Iris pigment epithelial cell (primary cell): ENCODE data around the gene LY6G6F.

Experiments used
- DNase-seq: peaks from one replicate; pipeline ENCODE4 v3.0.0-alpha.2; 2011; ENCODE audit warnings: low read depth

LY6G6F gene

DNA sequence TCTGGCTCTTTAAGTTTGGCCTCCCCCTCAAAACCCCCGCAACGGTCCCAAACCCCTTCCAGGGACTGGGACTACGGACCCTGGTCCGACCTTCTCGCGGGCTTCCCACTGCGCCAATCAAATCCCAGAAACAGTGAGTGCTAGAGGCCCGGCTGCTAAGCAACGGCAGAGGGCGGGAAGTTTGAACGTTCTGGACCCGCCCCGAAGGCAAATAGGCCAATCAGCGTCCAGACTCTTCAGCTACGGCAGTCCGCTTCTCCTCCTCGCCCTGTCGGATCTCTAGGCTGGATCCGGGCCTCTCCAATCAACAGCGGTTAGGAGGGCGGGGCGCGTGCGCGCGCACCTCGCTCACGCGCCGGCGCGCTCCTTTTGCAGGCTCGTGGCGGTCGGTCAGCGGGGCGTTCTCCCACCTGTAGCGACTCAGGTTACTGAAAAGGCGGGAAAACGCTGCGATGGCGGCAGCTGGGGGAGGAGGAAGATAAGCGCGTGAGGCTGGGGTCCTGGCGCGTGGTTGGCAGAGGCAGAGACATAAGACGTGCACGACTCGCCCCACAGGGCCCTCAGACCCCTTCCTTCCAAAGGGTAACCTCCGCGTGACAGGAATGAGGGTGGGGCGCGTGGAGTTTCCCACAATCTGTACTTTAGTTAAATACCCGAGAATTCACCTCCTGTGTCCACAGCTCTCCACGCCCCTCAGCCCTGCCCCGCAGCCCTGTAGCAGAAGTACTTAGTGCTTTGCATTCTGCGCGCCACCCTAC, 33.2 kb downstream of the LY6G6F start, which contains the start of gene MSH5:
TSS of gene MSH5 (plus strand) at position 367 of the 758 bp plus-strand sequence. CDS start 462 bp downstream, outside the sequence.
- peak; percentile 99 for DNase-seq

DNA sequence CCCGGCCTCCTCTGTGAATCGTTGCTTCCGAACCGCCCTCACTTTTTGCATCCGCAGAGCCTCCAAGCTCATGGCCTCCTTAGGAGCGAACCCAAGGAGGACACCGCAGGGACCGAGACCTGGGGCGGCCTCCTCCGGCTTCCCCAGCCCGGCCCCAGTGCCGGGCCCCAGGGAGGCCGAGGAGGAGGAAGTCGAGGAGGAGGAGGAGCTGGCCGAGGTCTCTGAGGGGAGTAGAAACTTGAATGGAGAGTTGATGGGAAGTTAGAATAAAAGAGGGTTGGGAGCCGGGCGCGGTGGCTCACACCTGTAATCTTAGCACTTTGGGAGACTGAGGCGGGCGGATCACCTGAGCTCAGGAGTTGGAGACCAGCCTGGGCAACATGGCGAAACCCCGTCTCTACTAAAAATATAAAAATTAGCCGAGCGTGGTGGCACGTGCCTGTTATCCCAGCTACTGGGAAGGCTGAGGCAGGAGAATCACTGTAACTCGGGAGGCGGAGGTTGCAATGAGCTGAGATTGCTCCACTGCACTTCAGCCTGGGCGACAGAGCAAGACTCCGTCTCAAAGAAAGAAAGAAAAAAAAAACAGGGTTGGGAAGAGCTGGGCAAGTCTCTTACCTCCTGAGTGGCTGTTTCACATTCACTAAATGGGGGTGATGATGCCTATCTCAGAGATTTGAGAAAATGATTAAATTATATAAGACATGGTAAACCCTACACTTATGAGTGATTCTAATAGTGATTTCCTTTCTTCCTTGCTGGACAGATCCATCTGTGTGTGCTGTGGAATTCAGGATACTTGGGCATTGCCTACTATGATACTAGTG, 33.9 kb downstream of the LY6G6F start:
- no peak for DNase-seq

GRCh38 chr6:31741815-31742214, 35.1 kb downstream of the LY6G6F start:
- DNase-seq = no peak

GRCh38 chr6:31742894-31743293, 36.2 kb downstream of the LY6G6F start:
- no peak for DNase-seq

DNA sequence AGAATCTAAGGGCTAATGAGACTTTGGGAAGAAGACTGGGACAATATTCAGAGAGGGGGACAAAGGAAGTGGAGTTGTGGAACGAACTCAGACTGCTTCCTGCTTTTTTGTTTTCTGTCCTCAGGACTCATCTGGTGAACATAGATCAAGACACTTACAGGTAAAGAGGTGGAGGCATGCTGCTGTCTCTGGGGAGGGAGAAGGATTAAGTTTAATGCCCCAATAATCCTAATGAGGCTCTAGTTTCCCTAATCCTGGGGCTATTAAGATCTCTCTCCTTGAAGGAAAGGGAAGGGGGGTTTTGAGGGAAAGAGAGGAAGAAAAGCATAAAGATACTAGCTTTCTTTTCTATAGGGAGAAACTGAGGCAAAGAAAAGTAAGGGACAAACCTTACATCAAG, 37.8 kb downstream of the LY6G6F start:
- no peak for DNase-seq

DNA sequence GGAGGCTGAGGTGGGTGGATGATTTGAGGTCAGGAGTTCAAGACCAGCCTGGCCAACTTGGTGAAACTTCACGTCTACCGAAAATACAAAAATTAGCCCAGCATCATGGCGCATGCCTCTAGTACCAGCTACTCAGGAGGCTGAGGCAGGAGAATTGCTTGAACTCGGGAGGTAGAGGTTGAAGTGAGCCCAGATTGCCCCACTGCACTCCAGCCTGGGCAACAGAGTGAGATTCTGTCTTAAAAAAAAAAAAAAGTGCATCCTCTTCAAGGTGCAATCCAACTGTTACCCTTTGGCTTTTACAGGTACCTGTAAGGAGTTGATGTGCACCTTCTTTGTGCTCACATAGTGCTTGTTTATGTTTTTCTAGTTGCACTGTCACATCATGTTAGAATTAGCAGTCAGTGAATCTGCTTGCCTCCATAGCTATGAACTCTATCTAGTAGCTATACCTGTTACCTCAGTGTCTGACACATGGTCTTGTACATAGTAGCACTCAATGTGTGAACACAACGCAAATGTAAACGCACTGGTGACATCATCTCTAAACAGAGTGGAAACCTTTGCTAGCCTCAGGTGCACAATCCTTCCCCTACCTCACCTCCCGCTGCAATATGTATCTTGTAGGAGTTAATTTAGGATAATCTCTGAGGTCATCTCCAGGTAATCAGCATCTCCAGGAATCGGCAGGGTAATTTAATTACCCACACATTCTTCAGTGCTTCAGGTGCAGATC, 42.8 kb downstream of the LY6G6F start:
- no peak for DNase-seq

- DNase-seq = peak; percentile 86
Measured at GRCh38 chr6:31750411-31751022, 43.9 kb downstream of the LY6G6F start.

DNA sequence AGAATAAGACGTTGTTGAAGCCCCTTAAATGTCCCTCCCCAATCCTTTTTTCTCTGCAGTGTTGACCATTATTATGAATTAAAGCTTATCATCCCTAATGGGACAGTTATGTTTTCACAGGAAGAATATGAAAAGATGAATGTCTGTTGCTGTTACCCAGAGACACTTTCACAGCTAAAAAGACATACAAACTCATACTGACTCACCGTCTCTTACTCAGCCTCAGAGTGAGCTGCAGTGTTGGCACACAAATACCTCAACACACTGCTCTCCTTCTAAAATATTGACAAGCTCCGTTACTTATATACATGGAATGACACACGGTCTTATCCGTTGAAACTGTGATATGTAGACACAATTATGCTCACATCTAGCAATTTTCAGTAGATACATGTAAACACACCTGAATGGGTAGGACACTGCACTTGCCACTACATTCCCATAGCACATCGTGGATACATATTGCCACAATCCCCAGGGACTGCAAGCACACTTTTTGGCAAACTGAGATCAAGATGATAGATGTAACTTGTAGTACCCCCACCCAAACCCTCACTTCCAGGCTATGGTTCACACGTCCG, 46.2 kb downstream of the LY6G6F start:
- DNase-seq = peak; percentile 88

GRCh38 chr6:31758281-31758680, 51.6 kb downstream of the LY6G6F start:
- DNase-seq = no peak
